NCI-H446 treated with DMSO at 0.1 percent for 48 hours (cell line): ENCODE data around the gene MRPL9.

Experiments
- DNase-seq: peaks from one replicate; lab custom pipeline; 2025; lab: John Stamatoyannopoulos, UW

MRPL9 gene

DNA sequence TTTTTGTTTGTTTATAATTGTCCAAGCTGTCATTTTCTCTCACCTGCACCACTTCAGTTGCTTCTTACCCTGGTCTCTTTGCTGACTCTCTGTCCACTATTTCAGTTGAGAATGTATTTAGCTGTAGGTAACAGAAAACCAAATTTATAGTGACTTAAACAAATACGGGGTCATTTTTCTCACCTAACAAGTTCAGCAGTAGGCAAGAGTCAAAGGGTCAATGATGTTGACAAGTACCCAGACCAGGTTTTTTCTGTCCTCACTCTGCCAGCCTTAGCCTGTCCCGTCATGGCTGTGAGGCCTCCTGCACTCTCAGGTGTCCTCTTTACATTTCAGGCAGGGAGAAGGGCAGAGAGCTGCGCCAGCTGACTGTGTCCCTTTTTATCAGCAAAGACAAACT, 30.2 kb downstream of the MRPL9 start:
- no peak for DNase-seq

DNA sequence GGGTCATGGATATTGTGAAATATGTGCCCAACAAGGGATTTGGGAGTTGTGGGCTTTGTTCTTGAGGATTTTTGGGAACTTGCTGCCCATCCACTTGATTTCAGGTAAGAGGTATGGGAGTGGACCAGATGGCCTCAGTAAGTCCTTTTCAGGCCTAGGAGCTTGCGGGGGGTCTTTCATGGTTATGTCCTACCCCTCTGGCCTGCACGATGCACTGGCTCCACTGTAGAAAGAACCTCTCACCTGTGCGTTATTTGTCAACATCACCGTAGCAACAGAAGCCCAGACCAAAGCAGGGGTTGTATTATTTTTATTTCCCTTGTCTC, 33.4 kb downstream of the MRPL9 start:
- no peak for DNase-seq

DNA sequence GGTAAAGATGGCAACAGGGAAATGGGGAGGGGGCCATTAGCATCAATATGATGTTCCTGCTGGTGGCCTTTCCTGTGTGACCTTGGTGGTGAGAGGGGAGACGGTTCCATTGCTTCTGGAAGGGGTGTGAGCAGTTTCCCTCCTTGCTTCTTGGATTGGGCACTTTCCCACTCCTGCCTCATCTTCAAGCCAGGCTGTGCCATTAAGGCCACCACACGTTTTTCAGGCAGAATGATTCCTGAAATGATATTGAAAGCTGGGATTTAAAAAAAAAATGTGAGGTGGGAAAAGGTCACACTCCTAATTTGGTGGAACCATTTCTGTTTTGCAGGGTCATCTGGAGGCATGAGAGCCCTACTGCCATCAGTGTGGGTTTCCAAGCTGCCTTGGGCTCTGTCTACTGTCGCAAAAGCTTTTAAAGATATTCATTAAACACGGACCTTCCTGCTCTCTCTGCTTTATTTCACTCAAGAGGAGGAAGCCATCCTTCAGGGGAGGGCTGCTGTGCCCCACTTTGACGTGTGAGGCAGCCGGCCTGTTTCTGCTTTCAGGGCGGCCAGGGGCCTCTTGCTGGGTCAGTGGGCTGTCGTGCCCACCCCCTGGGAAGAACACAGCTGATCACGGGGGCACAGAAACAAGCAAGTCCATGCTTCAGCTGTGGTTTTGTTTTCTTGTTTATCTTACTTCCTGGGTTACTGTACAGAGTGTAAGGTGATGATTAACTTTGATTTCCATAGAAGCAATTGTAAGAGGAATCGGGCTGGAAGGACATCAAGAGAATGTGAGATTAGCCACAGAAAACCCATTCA, 33.9 kb downstream of the MRPL9 start:
- no peak for DNase-seq

DNA sequence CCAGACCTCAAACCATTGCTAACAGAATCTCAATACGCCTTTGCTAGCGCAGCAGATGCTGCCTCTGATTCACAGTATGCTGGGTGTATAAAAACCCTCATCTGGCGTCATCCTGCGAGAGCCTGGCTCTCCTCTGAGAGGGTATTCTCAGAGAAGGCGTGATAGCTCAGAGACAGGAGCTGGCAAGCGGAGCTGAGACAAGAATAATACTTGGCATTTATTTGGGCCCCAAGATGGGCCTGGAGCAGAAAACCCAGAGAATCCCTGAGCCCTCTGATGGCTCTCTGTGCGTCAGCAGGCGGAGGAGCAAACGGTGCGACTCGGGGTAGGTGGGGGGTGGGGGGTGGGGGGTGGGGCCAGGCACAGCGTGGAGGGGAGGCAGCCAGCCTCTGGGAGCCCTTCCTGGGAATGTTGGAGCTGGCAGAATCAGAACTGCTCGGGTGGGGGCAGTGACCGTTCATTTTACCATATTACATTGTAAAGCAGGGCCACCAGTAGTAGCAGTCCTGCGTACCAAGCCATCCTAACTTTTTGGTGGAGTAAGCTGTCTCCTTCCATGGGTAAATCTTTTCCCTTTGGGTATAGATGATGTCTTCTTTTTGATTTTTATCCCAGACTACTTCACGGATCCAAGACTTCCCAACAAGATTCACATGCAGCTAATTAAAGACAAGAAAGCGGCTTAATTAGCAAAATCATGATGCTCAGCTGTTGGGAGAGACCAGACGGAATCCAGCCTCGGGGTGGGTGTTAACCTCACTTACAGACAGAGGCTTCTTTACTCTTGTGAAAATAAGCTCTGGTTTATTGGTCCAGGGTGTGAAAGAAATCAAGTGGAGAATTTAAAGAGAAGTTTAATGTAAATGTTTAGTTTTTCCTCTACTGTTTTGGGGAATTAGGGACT, 34.9 kb downstream of the MRPL9 start:
- peak; percentile 87 for DNase-seq

DNA sequence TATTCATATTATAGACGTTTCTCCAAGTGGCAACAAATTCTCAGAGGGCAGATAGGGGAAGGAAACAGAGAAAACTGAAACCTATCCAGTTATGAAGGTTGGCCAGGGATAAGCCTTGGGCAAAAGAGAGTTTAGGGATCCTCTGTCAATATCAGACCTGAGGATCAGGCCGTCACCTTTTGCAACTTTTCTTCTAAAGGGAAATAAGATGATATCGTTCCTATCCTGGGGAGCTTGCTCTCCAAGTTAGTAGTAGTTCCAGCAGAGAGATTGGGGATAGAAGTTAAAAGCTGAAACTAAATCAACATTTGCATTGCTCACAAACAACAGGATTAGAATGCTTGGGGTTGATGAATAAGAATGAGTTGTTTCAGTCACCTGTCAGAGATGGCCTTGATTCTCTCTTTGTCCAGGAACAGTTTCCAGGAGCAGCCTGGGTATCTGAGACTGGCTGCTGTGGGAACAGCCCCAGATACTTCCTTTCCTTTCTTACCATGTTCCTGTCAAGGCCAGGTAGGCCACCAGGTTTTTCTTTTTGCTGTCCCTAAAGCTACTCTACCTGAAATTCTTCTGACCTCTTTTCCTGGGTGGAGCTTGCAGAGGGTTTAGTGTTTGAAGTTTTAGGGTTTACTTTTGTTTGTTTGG, 39.4 kb downstream of the MRPL9 start:
- DNase-seq = no peak

DNA sequence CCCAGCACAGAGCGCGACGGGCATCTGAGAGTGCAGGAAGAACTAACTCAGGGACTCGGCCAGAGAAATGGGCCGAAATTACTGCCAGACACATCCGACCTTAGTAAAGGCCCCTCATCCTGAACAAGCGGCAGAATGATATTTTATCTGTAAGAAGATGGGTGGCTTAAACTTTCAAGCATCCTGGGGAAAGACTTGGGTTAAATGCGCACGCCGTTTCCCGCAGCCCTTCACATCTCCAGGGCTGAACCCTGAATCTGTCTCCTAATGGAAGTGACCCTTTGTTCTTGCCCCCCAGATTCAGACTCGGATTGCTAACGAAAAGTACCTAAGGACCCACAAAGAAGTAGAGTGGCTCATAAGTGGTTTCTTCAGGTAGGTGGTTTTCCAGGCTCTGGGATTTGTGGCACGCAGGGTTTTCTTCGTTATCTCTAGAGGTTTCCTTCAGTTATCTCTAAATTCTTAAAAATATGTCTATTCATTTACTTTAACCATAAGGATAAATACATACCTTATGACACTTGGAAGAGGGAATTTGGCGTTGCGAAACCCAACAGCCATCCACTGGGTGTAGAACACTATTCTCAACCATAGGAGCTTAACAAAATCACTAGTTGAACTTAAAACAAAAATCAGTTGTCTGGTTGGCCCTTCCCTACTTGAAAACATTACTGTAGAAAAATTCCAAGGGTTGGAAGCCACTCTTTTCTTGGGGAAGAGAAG, 41.3 kb downstream of the MRPL9 start:
- no peak for DNase-seq

DNA sequence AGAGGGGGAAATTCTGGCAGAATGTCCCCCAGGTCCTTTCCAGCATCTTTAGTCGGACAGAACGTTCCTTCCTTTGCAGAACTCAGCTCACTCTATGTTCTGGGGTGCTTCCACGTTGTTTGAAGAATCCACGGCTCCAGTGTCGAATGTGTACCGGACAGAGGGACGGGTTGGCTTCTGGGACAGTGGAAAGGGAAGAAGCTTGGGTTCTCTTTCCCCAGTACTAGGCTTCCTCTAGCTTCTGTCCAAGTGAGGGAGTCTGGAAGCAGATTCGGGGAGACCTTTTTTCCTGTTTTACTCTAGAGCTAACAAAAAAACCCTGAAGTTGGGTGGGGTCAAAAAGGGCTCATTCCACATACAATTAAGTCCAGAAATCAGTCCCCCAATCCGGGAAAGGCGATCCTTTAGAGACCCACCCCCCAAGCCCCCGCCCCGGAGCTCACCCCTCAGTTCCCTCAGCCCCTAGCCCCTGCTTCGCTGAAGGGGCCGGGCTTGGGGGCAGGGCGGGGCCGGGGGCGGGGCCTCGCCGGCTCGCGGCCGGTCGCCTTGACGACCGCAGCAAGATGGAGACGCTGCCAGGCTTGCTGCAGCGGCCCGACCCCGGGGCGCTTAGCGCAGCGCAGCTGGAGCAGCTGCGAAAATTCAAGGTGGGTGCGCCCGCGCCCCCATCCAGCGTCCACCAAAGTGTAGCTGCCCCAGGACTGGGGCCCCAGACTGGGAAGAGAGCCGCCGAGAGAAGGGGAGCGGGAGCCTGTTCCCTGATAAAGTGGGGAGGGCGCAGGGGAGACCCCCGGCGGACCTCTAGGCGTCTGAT, 42.1 kb downstream of the MRPL9 start, which contains the start of gene RIIAD1:
Gene RIIAD1 (plus strand): TSS at position 549 of the 814 bp plus-strand sequence. CDS start 15 bp downstream, at position 564.
- DNase-seq = no peak

DNA sequence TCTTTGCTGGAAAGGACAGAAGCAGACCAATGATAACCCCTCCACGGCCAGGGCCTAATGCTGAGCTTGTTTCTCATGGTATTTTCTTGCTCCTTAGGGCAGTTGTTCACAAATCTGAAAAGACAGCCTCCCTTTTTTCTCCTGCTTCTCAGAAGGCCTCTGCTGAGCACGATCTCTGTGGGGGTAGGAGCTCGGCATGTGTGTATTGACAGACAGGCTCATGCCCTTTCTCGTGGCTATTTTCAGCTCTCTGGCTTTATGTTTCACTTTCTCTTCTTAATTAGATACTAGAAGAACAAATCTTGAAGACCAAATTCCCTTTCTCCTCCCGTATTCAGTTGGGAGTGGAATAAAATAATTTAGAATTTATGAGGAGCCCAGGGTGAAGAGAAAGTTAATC, 42.7 kb downstream of the MRPL9 start:
- no peak for DNase-seq

DNA sequence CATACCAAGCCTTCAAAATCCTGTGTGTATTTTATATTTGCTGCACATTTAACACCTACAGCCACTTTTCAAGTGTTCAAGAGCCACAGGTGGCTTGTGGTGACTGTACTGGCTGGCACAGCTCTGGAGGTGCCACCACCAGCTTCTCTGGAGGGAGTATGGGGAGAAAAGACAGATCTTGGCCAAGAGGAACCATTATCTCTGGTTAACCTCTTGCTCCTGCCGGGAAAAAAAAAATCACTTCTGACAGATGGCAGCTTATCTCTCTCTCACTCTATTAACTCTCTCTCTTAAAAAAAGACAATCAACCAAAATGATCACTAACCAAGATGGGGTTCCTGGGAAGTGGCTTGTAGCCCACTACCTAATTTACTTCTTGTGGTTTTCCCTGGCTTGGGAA, 43.2 kb downstream of the MRPL9 start:
- no peak for DNase-seq

DNA sequence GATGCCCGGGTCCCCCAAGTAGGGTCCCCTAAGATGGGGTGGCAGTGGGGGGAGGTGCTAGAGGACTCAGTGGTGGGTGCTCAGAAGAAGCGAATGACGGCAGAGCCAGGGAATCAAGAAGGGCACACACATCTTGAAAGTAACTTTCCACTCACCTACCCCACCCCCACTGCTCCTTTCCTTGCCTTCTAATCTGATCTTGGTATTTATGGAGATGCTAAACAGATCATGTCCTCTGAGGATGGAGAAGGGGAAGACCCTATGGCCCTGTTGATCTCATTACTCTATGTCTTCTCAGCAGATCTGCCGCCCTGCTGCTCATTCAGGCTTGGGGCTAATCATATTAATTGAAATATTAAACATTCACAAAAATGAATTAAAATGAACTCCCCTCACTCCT, 44.6 kb downstream of the MRPL9 start:
- no peak for DNase-seq

DNA sequence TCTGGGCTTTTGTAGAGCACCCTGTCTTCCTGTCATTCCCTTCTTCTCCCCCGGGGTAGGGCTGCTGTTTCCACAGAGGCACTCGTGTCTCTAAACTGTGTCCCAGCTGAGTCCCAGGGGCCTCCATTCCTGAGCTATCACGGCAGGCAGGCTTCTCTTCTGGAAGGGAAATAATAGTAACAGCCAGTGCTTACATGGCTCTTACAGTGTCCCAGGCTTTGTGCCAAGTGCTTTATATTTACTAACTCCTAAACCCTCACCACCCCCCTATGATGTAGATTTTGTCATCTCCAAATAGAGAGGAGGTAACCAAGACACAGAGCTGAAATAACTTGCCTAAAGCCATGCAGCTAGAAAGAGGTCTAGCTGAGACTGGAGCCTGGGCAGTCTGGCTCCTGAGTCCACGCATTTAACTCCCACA, 45.3 kb downstream of the MRPL9 start:
- no peak for DNase-seq

DNA sequence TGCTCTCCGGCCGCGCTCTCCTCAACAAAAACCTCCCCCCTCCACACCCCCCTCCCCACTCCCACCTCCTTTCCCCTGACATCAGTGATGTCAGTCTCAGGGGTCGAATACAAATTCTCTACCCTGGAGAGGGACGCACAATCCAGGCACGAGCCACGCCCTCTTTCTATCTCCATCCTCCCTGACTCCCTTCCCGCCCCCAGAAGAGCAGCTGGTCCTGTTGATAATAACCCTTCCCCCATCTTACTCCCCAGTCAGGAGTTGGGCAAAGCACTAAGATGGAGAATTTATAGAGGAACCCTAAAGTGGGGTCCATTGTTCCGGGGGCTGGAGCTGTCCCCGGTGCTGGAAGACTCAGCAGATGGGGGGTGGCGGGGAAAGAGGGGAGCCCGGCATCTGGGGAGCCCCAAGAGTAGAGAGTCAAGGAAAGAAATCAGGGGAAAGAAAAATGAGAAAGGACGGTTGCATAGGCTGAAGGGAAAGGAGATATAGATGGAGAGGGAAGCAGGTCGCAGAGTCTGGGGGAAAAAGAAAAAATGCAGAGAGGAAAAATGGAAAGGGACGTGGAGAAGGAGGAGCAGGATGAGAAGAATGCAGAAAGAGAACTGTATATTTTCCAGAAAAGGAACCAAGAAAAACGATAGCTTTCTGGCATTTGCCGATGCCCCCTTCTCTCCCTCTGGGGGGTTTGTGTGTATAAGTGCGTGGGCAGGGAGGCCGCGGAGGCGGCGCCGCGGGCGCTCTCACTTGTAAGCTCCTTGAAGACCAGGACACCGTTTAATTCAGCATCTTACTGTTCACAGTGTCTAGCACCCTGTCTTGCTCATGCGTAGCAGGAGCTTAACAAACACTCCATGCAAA, 46.3 kb downstream of the MRPL9 start, which contains the start of gene CELF3:
Gene CELF3 (minus strand): TSS at position 33 of the 861 bp plus-strand sequence. CDS start 783 bp downstream, outside the sequence.
- peak; percentile 97 for DNase-seq

DNA sequence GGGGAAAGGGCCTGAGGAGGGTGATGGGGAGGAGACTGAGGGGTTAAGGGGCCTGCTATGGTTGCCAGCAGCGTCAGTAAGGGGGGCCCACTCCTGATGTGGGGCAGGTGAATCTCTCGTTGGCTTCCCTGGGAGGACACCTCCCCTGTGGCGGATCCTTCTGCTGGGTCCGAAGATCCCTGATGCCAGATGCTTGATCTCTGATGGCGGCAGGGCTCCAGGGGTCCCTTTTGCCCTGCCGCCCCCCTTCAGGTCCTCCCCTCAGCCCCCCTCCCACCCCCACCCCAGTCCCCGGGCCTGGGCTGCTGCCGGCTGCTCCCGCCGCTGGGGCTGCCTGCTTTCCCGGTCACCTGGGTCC, 46.9 kb downstream of the MRPL9 start:
- no peak for DNase-seq

DNA sequence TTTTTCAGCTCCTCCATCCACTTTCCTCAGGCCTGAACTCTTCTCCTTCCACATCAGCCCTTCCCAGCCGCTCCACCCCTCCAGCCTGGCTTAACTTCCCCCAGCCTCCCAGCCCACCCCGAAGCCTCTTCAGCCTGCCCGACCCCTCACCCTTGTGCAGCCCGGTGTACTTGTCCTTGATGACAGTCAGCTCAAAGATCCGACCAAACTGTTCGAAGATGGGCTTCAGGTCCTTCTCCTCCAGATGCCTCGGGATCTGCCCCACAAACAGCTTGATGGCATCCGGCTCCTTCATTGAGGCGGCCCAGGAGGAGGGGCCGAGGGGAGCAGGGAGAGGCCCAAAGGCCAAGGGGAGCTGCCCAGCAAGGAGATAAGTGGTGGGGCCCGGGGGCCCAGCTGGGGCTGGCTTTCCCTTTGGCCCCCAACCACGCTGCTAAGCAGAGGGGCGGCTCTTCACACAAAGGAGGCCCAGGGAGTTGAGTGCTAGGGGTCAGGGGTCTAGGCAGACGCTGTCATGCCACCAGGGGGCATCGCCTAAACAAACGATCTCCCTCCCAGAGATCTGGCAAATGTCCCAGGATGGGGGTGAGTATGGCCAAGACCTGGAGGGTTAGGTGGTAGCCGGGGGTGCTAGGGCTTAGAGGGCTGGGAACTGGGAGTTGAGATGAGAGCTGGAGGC, 47.4 kb downstream of the MRPL9 start:
- peak; percentile 13 for DNase-seq

DNA sequence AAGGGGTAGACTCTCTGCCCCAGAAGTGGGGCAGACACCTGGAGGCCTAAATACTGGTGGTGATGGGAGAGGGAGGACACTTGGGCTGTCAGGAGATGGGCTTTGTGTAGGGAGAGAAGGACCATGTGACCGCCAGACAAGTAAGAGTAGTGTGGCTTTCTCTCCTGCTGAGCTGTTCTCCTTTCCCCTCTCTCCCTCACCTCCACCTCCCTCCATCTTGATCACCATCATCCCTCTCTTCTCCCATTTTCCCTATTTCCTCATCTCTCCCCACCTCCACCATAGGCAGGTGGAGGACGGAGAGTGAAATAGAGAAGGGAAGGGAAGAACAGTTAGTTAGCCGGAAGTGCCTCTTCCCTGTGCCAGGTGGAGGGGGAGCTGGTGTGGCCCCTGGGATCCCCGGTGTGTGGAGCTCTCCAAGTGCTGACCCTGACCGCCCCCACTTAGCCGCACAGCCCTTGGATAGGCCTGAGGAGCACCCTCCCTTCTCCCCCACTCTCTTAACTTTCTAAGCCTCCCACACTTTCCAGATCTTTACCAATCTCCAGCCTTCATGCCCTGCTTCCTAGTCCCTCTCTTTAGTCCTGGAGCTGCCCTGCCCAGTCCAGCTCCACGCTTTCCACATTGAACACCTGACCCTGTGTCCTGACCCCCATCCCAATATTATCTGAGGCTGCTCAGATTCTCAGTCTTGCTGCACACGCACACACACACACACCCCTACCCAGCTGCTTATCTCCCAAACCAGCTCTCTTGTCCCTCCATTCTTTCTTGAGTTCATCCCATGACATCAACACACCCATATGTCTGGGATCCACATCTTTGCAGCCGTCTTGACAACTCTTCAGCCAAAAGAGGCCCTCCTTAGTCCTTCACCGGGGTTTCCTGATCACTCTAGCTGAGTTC, 48.2 kb downstream of the MRPL9 start:
- no peak for DNase-seq

DNA sequence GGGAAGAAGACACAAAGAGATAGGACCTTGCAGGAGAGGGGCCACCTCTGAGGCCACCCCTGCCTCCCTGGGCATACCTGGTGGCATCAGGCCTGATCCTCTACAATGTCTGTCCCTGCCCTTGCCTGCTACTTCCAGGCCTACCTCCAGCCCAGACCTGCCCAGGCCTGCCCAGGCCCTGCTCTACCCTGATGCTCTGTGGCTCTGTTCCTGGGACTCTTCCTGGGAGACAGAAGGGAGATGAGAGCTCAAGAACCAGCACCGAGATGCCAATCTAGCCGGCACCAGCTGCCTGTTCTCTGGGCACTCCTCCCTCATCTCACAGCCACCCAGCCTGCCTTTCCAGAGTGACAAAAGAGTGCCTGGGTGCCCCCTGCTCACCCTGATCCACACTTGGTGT, 49.4 kb downstream of the MRPL9 start:
- no peak for DNase-seq

DNA sequence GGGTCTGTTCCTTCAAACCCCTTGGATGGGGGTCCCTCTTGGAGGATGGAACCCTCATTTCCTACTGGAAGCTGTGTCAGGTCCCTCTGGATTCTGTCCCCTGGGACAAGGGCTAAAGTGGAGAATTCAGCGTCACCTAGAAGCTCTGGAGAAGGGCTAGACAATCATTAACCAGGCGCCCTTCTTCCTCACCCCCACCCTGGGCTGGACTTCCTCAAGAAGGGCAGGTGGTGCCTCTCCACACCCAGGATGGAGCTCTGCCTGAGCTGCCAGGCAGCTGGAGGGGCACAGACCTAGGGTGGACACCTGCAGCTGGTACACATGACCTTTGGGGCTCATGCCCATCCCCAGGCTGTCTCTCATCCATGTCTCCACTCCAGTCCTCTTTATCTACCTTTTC, 50.3 kb downstream of the MRPL9 start:
- DNase-seq = no peak

DNA sequence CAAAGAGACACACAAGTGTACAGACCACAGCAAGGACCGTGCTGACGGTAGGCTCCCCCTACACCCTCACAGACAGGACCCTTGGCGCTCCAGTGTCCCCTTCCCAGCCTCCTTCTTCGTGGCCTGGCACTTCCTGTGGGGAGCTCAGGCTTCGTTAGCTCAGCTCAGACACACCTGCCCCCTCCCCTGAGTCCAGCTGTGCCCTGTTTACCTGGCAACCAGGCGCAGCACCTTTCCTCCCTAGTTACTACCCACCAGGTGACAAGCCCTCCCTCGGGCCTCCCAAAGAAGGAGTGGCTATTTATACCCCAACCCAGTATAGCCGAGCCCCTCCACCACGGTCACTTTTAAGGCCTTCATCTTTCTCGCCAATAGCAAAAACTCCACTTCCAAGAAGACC, 51.3 kb downstream of the MRPL9 start:
- DNase-seq = no peak
